Chondrocyte (in vitro differentiated cells): ENCODE results near the gene GET4. TPM values are rescaled to one million over a fixed set of nuclear protein-coding genes. Genes with fewer than 3 reads are reported as not detected.
"Not testable (repeated sequence)": the region's sequence is repeated elsewhere in the genome, so short reads cannot be mapped to it uniquely, and the experiment has no call there.

ENCODE experiments used
- DNase-seq: peaks from one replicate; pipeline ENCODE4 v3.0.0; 2021; ENCODE audit warnings: mixed read lengths, low spot score
- H3K27ac Mint-ChIP-seq: one replicate; pipeline ENCODE4 v1.8.0; 2021; ENCODE audit warnings: mild to moderate bottlenecking, moderate library complexity, mixed read lengths; ENCODE audit not compliant: unreplicated experiment
- H3K27me3 Mint-ChIP-seq: 2 replicates; pipeline ENCODE4 v1.8.0; 2021; ENCODE audit warnings: low read depth, mixed read lengths
- H3K36me3 Mint-ChIP-seq: 2 replicates; pipeline ENCODE4 v1.8.0; 2021; ENCODE audit warnings: low read depth, mixed read lengths
- H3K4me1 Mint-ChIP-seq: 2 replicates; pipeline ENCODE4 v1.8.0; 2021; ENCODE audit warnings: low read depth, mild to moderate bottlenecking, mixed read lengths
- H3K4me3 Mint-ChIP-seq: one replicate; pipeline ENCODE4 v1.8.0; 2021; ENCODE audit warnings: mild to moderate bottlenecking, moderate library complexity, mixed read lengths; ENCODE audit not compliant: unreplicated experiment
- H3K9me3 Mint-ChIP-seq: 2 replicates; pipeline ENCODE4 v1.8.0; 2021; ENCODE audit warnings: low read depth, mixed read lengths
- total RNA-seq: library from RNA; stranded (reverse); gene quantifications from 3 replicates; pipeline ENCODE4 v1.2.1, GENCODE V29; 2021
- TF ChIP-seq, protein P1 (sequence below): fragments of 200-600 bp; sonication (generic); IDR thresholded peaks from 2 replicates; pipeline ENCODE4 v1.5.0; 2021; ENCODE audit warnings: antibody characterized with exemption, mild to moderate bottlenecking, moderate library complexity

GET4 gene
- total RNA-seq, 1 donor from 2014 or later: 28.0 TPM

DNA sequence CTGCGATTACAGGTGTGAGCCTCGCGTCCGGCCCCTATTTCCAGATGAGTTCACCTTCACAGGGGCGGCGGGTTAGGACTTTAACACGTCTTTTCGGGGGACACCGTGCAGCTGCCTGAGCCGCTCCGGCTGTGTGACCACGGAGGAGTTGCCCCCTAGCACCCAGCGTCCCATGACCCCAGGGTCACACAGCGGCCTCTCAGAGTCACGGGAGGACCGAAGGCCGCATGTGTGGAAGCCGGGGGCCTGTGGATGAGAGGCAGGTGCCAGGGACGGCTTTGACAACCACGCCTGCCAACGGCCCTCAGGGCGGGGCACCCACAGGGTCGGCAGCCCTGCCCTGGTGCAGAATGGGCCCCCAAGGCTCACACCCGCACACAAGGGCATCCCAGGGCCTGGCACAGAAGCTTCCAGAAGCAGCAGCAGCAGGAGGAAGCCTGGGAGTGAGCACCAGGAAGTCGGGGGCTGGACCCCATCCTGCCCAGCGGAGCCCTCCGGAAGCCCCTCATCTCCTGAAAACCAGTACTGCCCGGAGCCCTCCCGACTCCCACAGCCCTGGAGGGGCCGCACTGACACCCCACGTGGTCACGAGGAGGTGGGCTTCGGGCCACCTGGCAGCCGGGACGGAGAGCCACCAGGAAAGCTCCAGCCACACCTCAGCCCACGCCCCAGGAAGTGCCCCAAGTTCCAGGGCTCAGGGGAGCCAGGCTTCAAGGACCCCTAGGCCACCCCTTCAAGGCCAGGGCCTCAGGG lies 45.4 kb downstream of the GET4 start:
- peak; percentile 84 for DNase-seq
- Mint-ChIP-seq H3K4me3 (no peak overlapping the region), H3K4me1 (peaks cover 15% of the 10 kb centered on the region), H3K36me3 (no peaks in the 10 kb centered on the region), H3K27me3 (no peaks in the 10 kb centered on the region), H3K27ac (no peak overlapping the region), H3K9me3 (no peaks in the 10 kb centered on the region)
- TF ChIP-seq, protein P1, sequence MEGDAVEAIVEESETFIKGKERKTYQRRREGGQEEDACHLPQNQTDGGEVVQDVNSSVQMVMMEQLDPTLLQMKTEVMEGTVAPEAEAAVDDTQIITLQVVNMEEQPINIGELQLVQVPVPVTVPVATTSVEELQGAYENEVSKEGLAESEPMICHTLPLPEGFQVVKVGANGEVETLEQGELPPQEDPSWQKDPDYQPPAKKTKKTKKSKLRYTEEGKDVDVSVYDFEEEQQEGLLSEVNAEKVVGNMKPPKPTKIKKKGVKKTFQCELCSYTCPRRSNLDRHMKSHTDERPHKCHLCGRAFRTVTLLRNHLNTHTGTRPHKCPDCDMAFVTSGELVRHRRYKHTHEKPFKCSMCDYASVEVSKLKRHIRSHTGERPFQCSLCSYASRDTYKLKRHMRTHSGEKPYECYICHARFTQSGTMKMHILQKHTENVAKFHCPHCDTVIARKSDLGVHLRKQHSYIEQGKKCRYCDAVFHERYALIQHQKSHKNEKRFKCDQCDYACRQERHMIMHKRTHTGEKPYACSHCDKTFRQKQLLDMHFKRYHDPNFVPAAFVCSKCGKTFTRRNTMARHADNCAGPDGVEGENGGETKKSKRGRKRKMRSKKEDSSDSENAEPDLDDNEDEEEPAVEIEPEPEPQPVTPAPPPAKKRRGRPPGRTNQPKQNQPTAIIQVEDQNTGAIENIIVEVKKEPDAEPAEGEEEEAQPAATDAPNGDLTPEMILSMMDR: no peak

DNA sequence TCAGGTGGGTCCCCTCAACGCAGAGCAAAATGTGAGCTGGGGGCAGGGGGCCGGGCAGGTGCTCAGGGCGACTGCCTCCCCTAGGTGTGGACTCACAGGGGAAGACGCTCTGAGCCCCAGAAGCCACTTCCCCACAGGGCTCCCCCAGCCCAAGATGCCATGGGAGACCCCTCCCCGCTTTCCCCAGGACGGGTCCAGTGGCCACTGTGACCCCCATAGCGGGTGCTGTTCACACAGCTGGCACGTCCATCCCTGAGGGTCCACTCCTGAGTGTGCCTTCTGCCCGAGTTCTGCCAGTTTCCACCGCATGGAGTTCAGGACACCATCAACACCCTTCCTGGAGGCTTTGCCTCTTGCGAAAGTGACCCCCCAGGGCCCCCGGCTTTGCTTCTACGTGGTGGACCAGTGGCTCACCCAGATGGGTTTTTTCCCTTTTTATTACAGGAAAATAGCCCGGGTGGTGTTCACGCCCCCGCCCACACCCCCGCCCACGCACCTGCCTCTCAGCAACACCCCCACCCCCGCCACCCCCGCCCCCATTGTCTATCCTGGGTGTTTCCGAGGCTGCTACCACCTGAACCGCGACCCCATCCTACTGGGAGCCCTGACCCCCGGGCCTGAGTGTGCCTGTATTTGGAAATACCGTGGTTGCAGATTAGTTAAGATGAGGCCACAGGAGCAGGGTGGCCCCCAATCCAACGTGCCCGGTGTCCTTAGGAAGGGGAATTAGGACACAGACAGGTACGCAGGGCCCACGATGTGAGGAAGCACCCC lies 46.2 kb downstream of the GET4 start:
- Mint-ChIP-seq H3K4me1 (peaks cover 15% of the 10 kb centered on the region), H3K9me3 (no peaks in the 10 kb centered on the region), H3K36me3 (no peaks in the 10 kb centered on the region), H3K4me3 (no peak overlapping the region), H3K27ac (no peak overlapping the region), H3K27me3 (no peaks in the 10 kb centered on the region)
- DNase-seq: peak; percentile 77
- TF ChIP-seq, protein P1: no peak

DNA sequence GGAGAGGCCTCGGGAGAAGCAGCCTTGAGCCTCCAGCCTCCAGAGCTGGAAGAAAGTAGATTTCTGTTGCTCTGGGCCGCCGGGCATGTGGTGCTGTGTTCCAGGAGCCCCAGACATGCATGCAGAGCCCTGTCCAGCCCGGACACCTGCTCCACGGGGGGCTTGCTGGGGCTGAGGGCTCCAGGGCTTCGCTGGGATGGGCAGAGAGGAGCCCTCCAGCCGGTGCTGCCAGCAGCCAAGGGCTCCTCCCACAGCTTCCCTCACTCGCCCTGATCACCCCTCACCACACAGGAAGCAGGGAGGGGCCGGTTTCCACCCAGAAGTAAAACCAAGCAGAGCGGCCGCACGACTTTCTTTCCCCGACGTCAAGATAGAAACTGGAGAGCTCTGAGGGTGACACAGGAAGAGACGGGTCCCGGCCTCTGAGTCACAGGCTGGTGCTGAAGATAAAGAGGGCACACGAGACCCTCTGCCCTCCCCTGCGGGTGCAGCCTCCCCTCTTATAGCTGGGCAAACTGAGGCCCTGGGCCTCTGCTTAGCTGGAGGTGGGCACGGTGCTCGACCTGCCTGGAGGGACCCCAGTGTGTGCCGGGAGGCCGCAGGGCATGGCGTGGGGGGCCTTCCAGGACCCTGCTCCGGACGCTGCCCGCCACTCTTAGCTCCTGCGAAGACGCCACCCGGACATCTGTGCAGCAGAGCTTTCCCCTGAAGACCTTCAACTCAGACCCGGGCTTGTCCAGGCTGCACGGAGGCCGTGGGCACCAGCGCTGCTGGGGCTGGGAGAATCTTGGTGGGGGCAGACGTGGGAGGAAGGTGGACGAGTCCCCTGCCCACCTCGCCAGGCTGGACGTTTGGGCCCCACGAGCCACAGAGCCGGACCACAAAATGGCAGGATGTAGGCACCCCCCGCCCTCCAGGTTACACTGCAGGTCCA lies 47.0 kb downstream of the GET4 start:
- DNase-seq: peak; percentile 87
- Mint-ChIP-seq H3K9me3 (no peaks in the 10 kb centered on the region), H3K27ac (no peak overlapping the region), H3K4me3 (no peak overlapping the region), H3K4me1 (peaks cover 17% of the 10 kb centered on the region), H3K36me3 (no peaks in the 10 kb centered on the region), H3K27me3 (no peaks in the 10 kb centered on the region)
- TF ChIP-seq, protein P1: no peak

DNA sequence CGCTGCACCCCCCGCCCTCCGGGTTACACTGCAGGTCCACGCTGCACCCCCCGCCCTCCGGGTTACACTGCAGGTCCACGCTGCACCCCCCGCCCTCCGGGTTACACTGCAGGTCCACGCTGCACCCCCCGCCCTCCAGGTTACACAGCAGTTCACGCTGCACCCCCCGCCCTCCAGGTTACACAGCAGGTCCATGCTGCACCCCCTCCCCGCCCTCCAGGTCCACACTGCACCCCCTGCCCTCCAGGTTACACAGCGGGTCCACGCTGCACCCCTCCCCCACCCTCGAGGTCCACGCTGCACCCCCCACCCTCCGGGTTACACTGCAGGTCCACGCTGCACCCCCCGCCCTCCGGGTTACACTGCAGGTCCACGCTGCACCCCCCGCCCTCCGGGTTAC lies 47.7 kb downstream of the GET4 start:
- H3K27me3 Mint-ChIP-seq, H3K9me3 Mint-ChIP-seq, H3K36me3 Mint-ChIP-seq, H3K4me3 Mint-ChIP-seq, H3K27ac Mint-ChIP-seq: not testable (repeated sequence)
- H3K4me1 Mint-ChIP-seq: peaks cover 23% of the 10 kb centered on the region
- peak; percentile 90 for DNase-seq

DNA sequence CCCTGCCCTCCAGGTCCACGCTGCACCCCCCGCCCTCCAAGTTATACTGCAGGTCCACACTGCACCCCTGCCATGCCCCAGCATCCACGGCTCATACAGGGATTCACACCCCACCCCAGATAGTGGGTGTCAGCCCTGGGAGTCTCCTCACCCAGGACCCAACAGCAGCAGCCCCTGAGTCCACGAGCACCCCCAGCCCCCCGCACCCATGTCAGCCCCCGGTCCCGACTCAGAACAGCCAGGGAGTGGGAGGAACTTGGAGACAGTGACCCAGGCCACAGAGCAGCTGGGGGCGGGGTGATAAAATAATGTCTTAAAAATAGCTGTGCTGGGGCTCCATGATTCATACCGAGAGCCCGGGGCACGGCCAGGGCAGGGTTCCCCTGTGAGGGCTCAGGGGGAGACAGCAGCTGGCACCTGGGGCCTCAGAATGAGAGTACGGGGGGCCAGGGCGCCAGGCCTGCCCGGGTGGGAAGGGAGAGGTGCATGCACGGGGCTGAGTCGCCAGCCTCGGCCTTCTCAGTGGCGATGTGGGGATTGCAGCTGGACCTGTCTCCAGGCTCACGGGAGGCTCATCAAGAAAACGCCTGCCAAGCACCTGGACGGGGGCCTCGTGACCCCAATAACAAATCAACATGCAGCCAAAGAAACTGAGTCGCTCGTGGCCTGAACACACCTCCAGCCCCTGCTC lies 48.3 kb downstream of the GET4 start:
- no peak overlapping the region for H3K4me3 Mint-ChIP-seq
- no peak overlapping the region for H3K27ac Mint-ChIP-seq
- peak; percentile 82 for DNase-seq
- peaks cover 28% of the 10 kb centered on the region for H3K4me1 Mint-ChIP-seq
- no peaks in the 10 kb centered on the region for H3K36me3 Mint-ChIP-seq
- H3K27me3 Mint-ChIP-seq: no peaks in the 10 kb centered on the region
- H3K9me3 Mint-ChIP-seq: no peaks in the 10 kb centered on the region
- TF ChIP-seq, protein P1: no peak
